ENCODE data around the gene ARHGAP42.

Gene ARHGAP42

GRCh38 chr11:100964435-100964834 is 277.3 kb downstream of the ARHGAP42 start:
- Histone ChIP-seq H3K36me3 (ENCODE audit: insufficient read depth, low read length) (no peaks in the 10 kb centered on the region), H3K9me3 (ENCODE audit: low read length) (no peaks in the 10 kb centered on the region), H3K4me3 (ENCODE audit: low read depth in 1 of 2, low read length in 2 of 2) (no peak overlapping the region), H3K27ac (ENCODE audit: low read depth, low read length) (no peak overlapping the region), H3K9ac (ENCODE audit: low read length) (no peak overlapping the region), H3K27me3 (ENCODE audit: control insufficient read depth in 1 of 2, insufficient read depth in 2 of 2, low read length in 2 of 2) (no peaks in the 10 kb centered on the region), H3K4me1 (ENCODE audit: insufficient read depth, low read length) (no peaks in the 10 kb centered on the region)

- H3K4me3 ChIP-seq (ENCODE audit: low read depth in 1 of 2, low read length in 2 of 2), result no peak overlapping the region
- no peaks in the 10 kb centered on the region for H3K27me3 ChIP-seq (ENCODE audit: control insufficient read depth in 1 of 2, insufficient read depth in 2 of 2, low read length in 2 of 2)
- no peaks in the 10 kb centered on the region for H3K4me1 ChIP-seq (ENCODE audit: insufficient read depth, low read length)
- no peaks in the 10 kb centered on the region for H3K36me3 ChIP-seq (ENCODE audit: insufficient read depth, low read length)
- H3K9ac ChIP-seq (ENCODE audit: low read length), result no peak overlapping the region
- no peak overlapping the region for H3K27ac ChIP-seq (ENCODE audit: low read depth, low read length)
- no peaks in the 10 kb centered on the region for H3K9me3 ChIP-seq (ENCODE audit: low read length)
Observed at GRCh38 chr11:100965346-100965745, 278.3 kb downstream of the ARHGAP42 start.

- no peaks in the 10 kb centered on the region for H3K4me1 ChIP-seq (ENCODE audit: insufficient read depth, low read length)
- H3K4me3 ChIP-seq (ENCODE audit: low read depth in 1 of 2, low read length in 2 of 2), result no peak overlapping the region
- no peaks in the 10 kb centered on the region for H3K9me3 ChIP-seq (ENCODE audit: low read length)
- no peak overlapping the region for H3K9ac ChIP-seq (ENCODE audit: low read length)
- H3K27ac ChIP-seq (ENCODE audit: low read depth, low read length), result no peak overlapping the region
- H3K27me3 ChIP-seq (ENCODE audit: control insufficient read depth in 1 of 2, insufficient read depth in 2 of 2, low read length in 2 of 2), result no peaks in the 10 kb centered on the region
- no peaks in the 10 kb centered on the region for H3K36me3 ChIP-seq (ENCODE audit: insufficient read depth, low read length)
Observed at GRCh38 chr11:100966366-100966765, 279.3 kb downstream of the ARHGAP42 start.

GRCh38 chr11:100969008-100969407 is 281.9 kb downstream of the ARHGAP42 start:
- Histone ChIP-seq H3K27me3 (ENCODE audit: control insufficient read depth in 1 of 2, insufficient read depth in 2 of 2, low read length in 2 of 2) (no peaks in the 10 kb centered on the region), H3K9me3 (ENCODE audit: low read length) (no peaks in the 10 kb centered on the region), H3K4me1 (ENCODE audit: insufficient read depth, low read length) (no peaks in the 10 kb centered on the region), H3K4me3 (ENCODE audit: low read depth in 1 of 2, low read length in 2 of 2) (no peak overlapping the region), H3K36me3 (ENCODE audit: insufficient read depth, low read length) (no peaks in the 10 kb centered on the region), H3K27ac (ENCODE audit: low read depth, low read length) (no peak overlapping the region), H3K9ac (ENCODE audit: low read length) (no peak overlapping the region)

- no peak overlapping the region for H3K4me3 ChIP-seq (ENCODE audit: low read depth in 1 of 2, low read length in 2 of 2)
- H3K27me3 ChIP-seq (ENCODE audit: control insufficient read depth in 1 of 2, insufficient read depth in 2 of 2, low read length in 2 of 2), result no peaks in the 10 kb centered on the region
- no peak overlapping the region for H3K9ac ChIP-seq (ENCODE audit: low read length)
- H3K9me3 ChIP-seq (ENCODE audit: low read length), result no peaks in the 10 kb centered on the region
- no peak overlapping the region for H3K27ac ChIP-seq (ENCODE audit: low read depth, low read length)
- no peaks in the 10 kb centered on the region for H3K4me1 ChIP-seq (ENCODE audit: insufficient read depth, low read length)
- H3K36me3 ChIP-seq (ENCODE audit: insufficient read depth, low read length), result no peaks in the 10 kb centered on the region
Observed at GRCh38 chr11:100970283-100971164, 283.4 kb downstream of the ARHGAP42 start.

GRCh38 chr11:100972046-100972445 is 285.0 kb downstream of the ARHGAP42 start:
- Histone ChIP-seq H3K9me3 (ENCODE audit: low read length) (no peaks in the 10 kb centered on the region), H3K27me3 (ENCODE audit: control insufficient read depth in 1 of 2, insufficient read depth in 2 of 2, low read length in 2 of 2) (no peaks in the 10 kb centered on the region), H3K4me3 (ENCODE audit: low read depth in 1 of 2, low read length in 2 of 2) (no peak overlapping the region), H3K36me3 (ENCODE audit: insufficient read depth, low read length) (peaks cover 12% of the 10 kb centered on the region), H3K27ac (ENCODE audit: low read depth, low read length) (no peak overlapping the region), H3K9ac (ENCODE audit: low read length) (no peak overlapping the region), H3K4me1 (ENCODE audit: insufficient read depth, low read length) (no peaks in the 10 kb centered on the region)

- H3K27ac ChIP-seq (ENCODE audit: low read depth, low read length), result no peak overlapping the region
- no peaks in the 10 kb centered on the region for H3K4me1 ChIP-seq (ENCODE audit: insufficient read depth, low read length)
- H3K27me3 ChIP-seq (ENCODE audit: control insufficient read depth in 1 of 2, insufficient read depth in 2 of 2, low read length in 2 of 2), result no peaks in the 10 kb centered on the region
- H3K9me3 ChIP-seq (ENCODE audit: low read length), result no peaks in the 10 kb centered on the region
- no peak overlapping the region for H3K4me3 ChIP-seq (ENCODE audit: low read depth in 1 of 2, low read length in 2 of 2)
- no peak overlapping the region for H3K9ac ChIP-seq (ENCODE audit: low read length)
- H3K36me3 ChIP-seq (ENCODE audit: insufficient read depth, low read length), result peaks cover 17% of the 10 kb centered on the region
Observed at GRCh38 chr11:100978442-100978841, 291.4 kb downstream of the ARHGAP42 start.

- no peaks in the 10 kb centered on the region for H3K4me1 ChIP-seq (ENCODE audit: insufficient read depth, low read length)
- H3K27ac ChIP-seq (ENCODE audit: low read depth, low read length), result no peak overlapping the region
- H3K4me3 ChIP-seq (ENCODE audit: low read depth in 1 of 2, low read length in 2 of 2), result no peak overlapping the region
- H3K9ac ChIP-seq (ENCODE audit: low read length), result no peak overlapping the region
- no peaks in the 10 kb centered on the region for H3K9me3 ChIP-seq (ENCODE audit: low read length)
- H3K36me3 ChIP-seq (ENCODE audit: insufficient read depth, low read length), result peaks cover 17% of the 10 kb centered on the region
- H3K27me3 ChIP-seq (ENCODE audit: control insufficient read depth in 1 of 2, insufficient read depth in 2 of 2, low read length in 2 of 2), result no peaks in the 10 kb centered on the region
Observed at GRCh38 chr11:100978939-100979338, 291.9 kb downstream of the ARHGAP42 start.

GRCh38 chr11:100980156-100980555 is 293.1 kb downstream of the ARHGAP42 start:
- no peaks in the 10 kb centered on the region for H3K4me1 ChIP-seq (ENCODE audit: insufficient read depth, low read length)
- no peaks in the 10 kb centered on the region for H3K27me3 ChIP-seq (ENCODE audit: control insufficient read depth in 1 of 2, insufficient read depth in 2 of 2, low read length in 2 of 2)
- no peak overlapping the region for H3K9ac ChIP-seq (ENCODE audit: low read length)
- H3K27ac ChIP-seq (ENCODE audit: low read depth, low read length), result no peak overlapping the region
- no peak overlapping the region for H3K4me3 ChIP-seq (ENCODE audit: low read depth in 1 of 2, low read length in 2 of 2)
- no peaks in the 10 kb centered on the region for H3K9me3 ChIP-seq (ENCODE audit: low read length)
- peaks cover 17% of the 10 kb centered on the region for H3K36me3 ChIP-seq (ENCODE audit: insufficient read depth, low read length)

GRCh38 chr11:100981196-100981824 is 294.2 kb downstream of the ARHGAP42 start:
- H3K4me1 ChIP-seq (ENCODE audit: insufficient read depth, low read length), result no peaks in the 10 kb centered on the region
- H3K9me3 ChIP-seq (ENCODE audit: low read length), result no peaks in the 10 kb centered on the region
- peaks cover 11% of the 10 kb centered on the region for H3K36me3 ChIP-seq (ENCODE audit: insufficient read depth, low read length)
- H3K27ac ChIP-seq (ENCODE audit: low read depth, low read length), result no peak overlapping the region
- H3K9ac ChIP-seq (ENCODE audit: low read length), result no peak overlapping the region
- no peak overlapping the region for H3K4me3 ChIP-seq (ENCODE audit: low read depth in 1 of 2, low read length in 2 of 2)
- H3K27me3 ChIP-seq (ENCODE audit: control insufficient read depth in 1 of 2, insufficient read depth in 2 of 2, low read length in 2 of 2), result no peaks in the 10 kb centered on the region

GRCh38 chr11:100984668-100985067 is 297.6 kb downstream of the ARHGAP42 start:
- no peak overlapping the region for H3K9ac ChIP-seq (ENCODE audit: low read length)
- H3K27ac ChIP-seq (ENCODE audit: low read depth, low read length), result no peak overlapping the region
- H3K36me3 ChIP-seq (ENCODE audit: insufficient read depth, low read length), result no peaks in the 10 kb centered on the region
- H3K27me3 ChIP-seq (ENCODE audit: control insufficient read depth in 1 of 2, insufficient read depth in 2 of 2, low read length in 2 of 2), result no peaks in the 10 kb centered on the region
- H3K4me3 ChIP-seq (ENCODE audit: low read depth in 1 of 2, low read length in 2 of 2), result no peak overlapping the region
- no peaks in the 10 kb centered on the region for H3K9me3 ChIP-seq (ENCODE audit: low read length)
- no peaks in the 10 kb centered on the region for H3K4me1 ChIP-seq (ENCODE audit: insufficient read depth, low read length)

All from muscle layer of colon (tissue), 2 donors.